GM19455 (cell line): ENCODE results near the gene PARP9.
A peak's percentile ranks its signal among the peaks of the same experiment; 100 is the strongest.
"Not testable (repeated sequence)": the region's sequence is repeated elsewhere in the genome, so short reads cannot be mapped to it uniquely, and the experiment has no call there.

Experiments
- ATAC-seq: cut with Tn5 transposase; IDR thresholded peaks from one replicate; pipeline ENCODE4 v1.9.1; 2021; ENCODE audit not compliant: unreplicated experiment

The PARP9 gene

DNA sequence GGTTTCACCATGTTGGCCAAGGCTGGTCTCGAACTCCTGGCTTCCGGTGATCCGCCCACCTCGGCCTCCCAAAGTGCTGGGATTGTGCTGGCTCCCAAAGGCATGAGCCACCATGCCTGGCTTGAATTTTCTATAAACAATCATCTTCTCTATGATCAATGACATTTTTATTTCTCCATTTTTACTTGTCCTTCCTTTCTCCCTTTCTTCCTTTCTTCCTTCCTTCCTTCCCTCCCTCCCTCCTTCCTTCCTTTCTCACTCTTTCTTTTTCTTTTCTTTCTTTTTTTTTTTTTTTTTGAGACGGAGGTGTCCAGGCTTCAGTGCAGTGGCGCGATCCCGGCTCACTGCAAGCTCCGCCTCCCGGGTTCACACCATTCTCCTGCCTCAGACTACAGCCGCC, 40.8 kb downstream of the PARP9 start:
- no peak for ATAC-seq

DNA sequence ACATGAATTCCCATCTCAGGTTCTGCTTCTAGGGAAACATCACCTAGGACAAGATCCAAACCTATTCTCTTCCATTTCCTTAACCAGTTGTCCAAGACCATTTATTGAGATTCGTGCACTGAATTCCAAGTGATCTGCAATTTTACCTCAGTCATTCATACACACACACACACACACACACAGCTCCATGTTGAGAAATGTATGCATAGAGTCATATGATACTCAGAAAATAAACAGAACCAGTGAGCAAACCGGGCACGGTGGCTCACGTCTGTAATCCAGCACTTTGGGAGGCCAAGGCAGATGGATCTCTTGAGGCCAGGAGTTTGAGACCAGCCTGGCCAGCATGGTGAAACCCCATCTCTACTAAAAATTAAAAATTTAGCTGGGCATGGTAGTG, 43.2 kb downstream of the PARP9 start:
- ATAC-seq, result no peak

DNA sequence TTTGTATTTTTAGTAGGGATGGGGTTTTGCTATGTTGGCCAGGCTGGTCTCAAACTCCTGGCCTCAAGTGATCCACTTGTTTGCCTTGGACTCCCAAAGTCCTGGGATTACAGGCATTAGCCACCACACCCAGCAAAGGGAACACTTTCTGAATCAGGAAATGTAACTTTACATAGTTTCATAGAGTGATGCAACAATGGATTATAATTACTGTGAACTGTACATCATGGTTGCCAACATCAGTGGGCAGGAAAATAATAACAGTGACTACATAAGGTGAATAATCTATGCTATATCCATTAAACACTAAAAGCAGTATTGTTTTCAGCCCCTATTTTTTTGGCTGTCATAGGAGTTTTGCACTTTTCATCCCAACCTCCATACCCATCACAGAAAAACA, 44.4 kb downstream of the PARP9 start:
- ATAC-seq, result no peak

DNA sequence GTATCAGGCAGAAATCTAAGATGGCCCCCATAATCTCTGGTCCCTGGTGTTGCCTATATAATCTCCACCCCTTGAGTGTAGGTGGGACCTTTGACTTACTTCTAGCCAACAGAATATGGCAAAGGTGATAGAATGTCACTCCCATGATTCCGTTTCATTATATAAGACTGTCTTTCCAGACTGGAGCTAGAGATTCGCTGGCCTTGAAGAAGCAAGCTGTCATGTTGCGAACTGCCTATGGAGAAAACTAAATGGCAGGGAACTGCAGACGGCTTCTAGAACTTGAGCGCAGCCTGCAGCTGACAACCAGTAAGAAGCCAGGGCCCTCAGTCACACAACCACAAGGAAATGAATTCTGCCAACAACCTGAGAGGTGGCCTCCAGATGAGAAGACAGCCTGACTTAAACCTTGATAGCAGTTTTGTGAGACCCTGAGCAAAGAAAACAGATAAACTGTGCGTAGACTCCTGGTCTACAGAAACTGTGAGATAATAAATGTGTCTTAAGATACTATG, 47.2 kb downstream of the PARP9 start:
- ATAC-seq, result no peak

DNA sequence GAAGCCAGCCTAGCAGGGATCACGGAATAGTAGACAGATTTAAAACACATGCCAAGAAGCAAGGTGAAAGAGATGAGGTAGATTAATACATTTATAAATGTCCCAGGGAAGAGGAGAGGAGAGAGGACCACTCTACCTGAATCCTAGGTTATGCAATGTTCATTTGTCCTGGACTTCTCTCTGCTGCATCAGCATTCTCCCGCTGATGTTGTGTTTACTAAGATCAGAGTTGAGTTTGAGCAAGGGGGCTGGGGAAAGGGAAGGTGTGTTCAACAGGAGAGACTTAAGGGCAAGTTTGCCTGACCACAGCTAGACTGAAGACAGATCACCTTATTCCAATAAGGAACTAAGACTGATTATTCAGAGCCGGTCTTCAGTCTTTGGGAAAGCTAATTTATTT, 48.2 kb downstream of the PARP9 start:
- no peak for ATAC-seq

DNA sequence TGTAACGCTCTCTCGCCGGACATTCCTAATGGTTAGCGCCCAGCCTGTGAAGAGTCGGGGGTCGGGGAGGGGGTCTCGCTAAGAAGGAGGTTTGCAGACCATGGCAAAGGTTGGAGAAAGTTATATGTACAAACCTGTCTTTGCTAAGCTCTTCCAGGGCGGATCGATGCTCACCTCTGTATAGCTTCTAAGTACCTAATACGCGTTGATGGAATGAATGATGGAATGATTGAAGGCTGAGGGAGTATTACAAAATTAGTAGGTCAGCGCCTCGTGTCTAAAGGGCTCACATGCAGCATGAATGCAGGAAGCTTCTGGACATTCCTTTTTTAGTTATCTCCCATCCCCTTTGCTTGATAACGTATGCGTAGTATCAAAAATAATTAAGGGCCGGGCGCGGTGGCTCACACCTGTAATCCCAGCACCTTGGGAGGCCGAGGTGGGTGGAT, 49.1 kb downstream of the PARP9 start:
- ATAC-seq, result no peak

DNA sequence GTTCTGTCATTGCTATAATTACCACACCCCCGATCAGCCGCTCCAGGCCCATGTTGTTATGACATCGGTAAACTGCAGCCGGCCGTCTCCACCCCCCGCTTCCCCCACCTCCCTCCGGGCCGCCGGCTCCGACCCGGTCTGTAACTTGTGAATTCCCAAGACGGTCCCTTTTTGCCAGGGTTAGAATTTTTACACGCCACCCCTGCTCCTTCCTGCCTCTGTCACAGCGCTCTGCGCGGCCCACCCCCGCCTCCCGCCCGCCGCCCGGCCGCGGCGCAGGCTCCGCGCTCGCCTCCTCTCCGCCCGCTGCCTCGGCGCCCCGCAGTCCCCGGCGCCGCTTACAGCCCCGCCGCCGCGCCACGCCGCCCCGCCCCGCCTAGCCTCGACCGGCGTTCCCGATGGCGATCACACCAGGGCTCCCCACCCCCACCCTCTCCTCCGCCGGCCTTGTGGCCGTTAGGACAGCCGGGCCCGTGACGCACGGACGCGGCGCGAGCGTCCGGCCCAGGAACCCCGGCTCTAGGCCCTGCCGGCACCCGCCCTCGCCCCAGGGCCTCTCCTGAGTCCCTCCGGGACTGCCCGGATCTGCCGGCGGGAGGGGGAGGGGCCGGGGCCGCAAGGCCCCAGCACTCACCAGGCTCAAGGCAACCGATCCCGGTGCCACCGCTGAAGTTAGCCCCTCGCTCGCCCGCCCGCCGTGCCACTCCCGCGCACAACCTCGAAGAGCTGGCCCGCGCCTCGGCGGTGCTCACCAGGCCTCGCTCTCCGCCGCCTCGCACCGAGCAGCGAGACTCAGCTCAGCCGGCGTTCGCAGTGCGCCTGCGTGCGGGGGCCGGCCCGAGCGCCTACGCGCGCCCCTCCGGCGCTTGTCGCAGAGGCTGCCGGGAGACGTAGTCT, 49.7 kb downstream of the PARP9 start, which contains the start of gene KPNA1:
KPNA1 (minus strand) TSS at position 817 of the 897 bp plus-strand sequence. CDS start 18,374 bp downstream, outside the sequence.
- ATAC-seq, result peak; percentile 88

DNA sequence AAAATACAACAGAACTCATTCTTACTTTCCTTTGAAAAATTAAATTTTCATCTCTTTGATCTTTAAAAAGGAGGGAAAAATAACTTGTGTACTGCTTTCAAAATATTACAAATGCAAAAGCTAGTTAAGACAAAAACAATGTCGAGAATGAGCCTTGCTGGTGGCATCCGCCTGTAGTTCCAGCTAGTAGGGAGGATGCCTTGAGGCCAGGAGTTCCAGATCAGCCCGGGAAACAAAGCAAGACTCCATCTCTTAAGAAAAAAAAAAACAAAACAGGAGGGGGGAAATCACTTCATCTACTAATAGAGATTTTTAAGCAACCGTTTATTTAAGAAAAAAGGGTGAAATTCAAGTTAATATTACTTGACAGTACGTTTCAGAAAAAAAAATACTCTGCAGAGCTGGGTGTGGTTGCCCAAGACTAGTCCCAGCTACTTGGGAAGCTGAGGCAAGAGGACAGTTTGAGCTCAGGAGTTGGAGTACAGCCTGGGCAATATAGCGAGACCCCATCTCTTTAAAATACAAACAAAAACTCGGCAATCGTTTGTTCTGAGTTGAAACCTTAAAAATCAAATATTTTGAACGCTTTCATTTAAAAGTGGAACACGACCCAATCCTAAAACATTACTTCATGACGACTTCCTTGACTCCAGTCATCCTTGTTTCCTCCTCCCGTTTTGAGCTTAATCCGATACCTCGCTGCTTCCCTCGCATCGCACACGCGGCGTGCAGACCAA, 50.5 kb downstream of the PARP9 start:
- no peak for ATAC-seq

DNA sequence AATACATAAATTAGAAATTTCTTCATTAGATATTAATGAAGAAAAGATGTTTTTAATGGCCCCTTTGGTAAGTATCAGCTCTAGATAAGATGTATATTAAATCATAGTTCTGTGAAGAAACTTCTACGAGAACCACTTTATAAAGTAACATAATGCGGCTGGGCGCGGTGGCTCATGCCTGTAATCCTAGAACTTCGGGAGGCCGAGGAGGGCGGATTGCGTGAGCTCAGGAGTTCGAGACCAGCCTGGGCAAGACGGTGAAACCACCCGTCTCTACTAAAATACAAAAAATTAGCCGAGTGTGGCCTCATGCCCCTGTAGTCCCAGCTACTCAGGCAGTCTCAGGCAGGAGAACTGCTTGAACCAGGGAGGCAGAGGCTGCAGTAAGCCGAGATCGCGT, 51.8 kb downstream of the PARP9 start:
- no peak for ATAC-seq

DNA sequence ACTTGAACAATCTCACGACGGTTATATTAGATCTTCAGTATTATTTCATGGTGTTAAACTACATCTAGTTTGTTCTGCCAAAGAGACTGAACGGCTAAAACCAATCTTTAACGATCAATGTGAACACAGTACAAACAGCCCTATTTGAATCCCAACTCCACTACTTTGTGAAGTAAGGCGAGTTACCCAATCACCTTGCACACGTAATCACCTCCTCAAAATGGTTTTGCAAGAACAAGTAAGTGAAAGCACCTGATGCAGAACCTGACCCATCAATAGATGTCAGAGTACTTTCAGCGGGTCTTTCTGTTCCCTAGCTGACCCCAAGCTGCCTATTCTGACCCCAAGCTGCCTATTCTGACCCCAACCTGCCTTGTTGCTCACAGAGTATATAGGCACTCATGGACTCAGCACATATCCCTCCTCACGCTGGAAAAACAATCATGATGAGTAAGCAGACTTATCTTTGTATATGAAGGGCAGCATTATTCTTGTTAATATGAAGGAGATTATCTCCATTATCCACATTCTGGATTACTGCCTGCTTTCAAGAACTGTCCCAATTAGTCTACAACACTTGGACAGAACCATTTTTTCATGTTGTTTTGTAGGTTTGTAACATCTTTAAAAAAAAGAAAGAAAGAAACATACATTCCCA, 53.1 kb downstream of the PARP9 start:
- ATAC-seq, result no peak

DNA sequence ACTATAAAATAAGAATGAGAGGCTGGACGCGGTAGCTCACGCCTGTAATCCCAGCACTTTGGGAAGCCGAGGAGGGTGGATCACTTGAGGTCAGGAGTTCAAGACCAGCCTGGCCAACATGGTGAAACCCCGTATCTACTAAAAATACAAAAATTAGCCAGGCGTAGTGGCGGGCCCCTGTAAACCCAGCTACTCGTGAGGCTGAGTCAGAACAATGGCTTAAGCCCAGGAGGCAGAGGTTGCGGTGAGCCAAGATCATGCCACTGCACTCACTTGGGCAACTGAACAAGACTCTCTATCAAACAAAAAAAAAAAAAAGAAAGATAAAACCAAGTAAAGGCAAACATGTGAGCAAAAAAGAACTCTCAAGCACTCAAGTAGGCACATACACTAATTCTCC, 55.2 kb downstream of the PARP9 start:
- ATAC-seq, result not testable (repeated sequence)

DNA sequence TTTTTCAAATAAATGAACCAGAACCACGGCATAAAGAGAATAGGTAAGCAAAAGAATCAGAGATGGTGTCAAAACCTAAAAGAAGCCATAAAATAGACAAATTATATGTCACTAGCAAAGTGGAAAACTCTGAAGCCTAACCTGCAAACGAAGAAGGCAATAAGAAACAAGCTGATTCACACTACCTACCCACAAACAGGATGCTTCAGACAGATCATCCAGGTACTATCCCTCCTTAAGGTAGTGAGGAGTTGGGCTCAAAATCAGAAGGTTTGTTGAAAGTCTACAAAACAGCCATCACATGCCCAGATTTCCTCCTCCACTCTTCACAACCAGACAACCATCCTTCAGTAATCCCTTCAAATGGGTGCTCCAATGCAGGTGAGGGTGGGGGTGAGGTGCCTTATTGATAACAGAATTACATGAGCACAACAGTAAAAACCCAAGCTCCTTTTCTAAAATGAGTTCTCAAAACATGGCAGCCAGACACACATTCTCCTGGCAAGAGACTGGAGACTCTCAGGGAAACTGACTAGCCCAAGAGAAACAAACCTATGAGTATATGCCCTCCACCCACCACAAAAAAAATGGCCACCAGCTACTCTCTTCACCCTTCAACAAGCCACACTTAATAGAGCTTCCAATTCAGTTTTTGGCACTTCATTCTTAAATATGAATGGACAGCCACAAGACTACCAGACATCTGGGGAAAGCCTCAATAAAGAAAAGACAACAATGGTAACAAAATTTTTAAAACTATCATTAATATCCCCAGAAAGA, 55.8 kb downstream of the PARP9 start:
- no peak for ATAC-seq

DNA sequence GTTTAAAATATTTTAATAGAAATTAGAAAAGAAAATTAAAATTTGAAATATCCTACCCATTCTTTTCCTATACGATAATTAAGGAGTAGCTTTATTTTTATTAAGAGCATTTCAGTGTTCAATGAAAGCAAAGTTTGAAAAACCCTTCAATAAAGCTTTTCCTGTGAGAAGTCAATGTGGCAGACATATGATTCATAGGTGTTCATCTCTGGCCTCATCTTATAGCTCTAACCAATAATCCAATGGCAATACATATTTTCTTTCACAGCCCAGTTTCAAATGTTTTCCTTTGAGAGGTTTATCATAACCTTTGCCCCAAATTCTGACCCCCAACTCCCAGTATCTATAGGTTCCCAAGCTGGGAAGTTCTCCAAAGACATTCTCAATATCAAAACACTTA, 57.6 kb downstream of the PARP9 start:
- ATAC-seq, result no peak

DNA sequence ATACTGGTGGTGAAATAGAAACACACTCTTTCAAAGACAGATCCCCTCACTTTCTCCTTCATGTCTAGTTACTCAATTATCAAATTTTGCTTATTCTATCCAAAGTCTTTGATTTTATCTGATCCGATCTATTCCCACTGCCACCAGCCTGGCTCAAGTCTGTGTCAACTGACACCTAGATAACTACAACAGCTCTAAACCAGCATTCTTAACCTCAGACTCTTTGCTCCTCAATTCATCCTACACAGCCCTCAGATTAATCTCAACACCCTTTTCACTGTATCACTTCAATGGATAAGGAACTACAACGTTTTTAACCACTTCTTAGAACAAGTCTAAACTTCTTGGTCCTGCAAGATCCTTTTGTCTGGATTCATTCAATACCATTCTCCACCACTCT, 58.4 kb downstream of the PARP9 start:
- no peak for ATAC-seq

DNA sequence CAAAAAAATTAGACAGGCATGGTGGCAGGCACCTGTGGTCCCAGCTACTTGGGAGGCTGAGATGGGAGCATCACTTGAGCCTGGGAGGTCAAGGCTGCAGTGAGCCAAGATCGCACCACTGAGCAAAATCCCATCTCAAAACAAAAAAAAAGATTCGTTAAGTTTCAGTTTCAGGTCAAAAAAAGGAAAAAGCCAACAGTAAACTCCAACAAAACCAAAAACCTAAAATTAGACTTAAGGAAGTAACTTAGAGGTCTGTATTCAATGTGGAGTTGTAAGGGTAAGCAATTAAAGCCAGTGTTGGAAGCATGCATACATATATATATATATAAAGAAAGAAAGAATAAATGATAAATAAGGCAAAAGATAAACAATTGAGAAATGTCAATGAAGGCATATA, 61.2 kb downstream of the PARP9 start:
- no peak for ATAC-seq

DNA sequence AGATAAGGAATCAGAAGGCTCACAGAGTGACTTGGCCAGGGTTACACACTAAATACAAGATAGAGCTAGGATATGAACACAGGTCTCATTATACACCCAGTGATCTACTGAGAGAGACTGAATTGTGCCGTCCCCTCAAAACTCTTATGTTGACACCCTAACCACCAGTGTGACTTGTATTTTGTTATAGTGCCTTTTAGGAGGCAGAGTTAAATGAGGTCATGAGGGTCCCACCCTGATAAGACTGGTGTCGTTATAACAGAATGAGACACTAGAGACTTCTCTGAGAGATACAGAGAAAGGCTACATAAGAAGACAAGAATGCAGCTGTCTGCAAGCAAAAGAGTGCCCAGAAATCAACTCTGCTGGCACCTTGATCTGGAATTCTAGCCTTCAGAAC, 62.0 kb downstream of the PARP9 start:
- no peak for ATAC-seq

DNA sequence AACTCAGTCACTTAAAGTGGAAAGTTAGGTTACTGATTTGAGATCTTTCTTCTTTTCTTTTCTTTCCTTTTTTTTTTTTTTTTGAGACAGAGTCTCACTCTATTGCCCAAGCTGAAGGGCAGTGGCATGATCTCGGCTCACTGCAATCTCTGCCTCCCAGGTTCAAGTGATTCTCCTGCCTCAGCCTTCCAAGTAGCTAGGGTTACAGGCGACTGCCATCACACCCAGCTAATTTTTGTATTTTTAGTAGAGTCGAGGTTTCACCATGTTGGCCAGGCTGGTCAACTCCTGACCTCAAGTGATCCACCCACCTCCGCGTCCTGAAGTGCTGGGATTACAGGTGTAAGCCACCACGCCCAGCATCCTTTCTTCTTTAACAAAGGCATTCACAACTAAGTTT, 63.1 kb downstream of the PARP9 start:
- ATAC-seq, result not testable (repeated sequence)

DNA sequence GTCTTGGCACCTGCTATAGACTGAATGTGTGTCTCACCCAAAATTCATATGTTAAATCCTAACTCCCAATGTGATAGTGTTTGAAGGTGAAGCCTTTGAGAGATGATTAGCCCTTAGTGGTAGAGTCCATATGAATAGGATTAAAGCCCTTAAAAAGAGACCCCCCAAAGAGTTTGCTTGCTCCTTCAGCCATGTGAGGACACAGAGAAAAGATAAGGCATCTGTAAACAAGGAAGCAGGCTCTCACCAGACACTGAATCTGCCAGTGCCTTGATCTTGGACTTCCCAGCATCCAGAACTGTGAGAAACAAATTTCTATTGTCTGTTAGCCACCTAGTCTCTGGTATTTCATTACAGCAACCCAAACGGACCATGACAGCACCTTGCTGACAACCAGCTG, 65.9 kb downstream of the PARP9 start:
- ATAC-seq, result no peak

DNA sequence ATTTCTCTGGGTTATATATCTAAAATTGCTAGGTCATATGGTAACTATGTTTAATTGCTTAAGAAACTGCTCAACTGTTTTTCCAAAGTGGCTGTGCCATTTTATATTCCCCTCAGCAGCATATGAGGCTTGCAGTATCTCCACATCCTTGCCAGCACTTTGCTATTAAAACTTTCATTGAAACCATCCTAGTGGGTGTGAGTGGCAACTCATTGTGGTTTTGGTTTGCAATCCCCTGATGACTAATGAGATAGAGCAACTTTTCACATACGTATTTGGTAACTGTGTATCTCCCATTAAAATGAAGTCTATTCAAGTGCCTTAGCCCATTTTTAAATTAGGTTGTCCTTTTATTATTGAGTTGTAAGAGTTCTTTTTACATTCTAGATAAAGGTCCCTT, 66.7 kb downstream of the PARP9 start:
- ATAC-seq, result peak; percentile 85

DNA sequence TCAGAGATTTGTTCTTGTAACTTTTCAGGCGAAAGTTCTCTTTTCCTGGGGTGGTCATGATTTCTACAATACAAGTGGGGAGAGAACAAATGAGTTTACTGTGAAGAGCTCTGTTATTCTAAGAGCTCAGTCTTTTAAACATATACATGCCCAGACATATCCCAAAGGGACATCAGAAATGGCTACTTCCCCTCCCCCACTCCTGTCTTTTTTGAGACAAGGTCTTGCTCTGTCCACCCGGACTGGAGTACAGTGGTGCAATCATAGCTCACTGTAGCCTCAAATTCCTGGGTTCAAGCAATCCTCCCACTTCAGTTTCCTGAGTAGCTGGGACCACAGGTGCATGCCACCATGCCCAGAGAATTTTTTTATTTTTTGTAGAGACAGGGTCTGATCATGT, 67.6 kb downstream of the PARP9 start:
- ATAC-seq, result no peak

DNA sequence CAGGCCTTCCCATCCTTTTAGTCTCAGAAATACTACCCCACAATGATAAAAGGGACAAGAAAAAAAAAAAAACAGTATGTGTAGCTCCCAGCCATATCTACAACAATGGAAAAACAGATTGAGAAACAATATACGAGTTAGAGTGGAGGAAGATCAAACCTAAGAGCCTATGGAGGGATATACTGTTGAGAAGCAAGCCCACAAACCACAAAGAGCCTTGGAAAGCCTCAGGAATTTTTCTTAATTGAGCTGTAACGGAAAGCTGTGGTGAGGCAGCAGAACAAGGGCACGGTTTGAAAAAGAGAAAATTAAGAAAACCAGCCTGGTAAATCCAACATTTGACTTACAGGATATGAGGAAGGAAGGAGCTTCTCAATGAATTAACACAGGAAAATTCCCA, 70.8 kb downstream of the PARP9 start:
- ATAC-seq, result no peak
